GM23248 (cell line): ENCODE results near the gene MYO5A. TPM values are rescaled to one million over a fixed set of nuclear protein-coding genes. Genes with fewer than 3 reads are reported as not detected.
A peak's percentile ranks its signal among the peaks of the same experiment; 100 is the strongest.

Experiments
- DNase-seq: peaks from one replicate; pipeline ENCODE4 v3.0.0-alpha.2; 2015
- H2AFZ ChIP-seq: fragments of 200-600 bp; sonication (generic); 2 replicates; pipeline ENCODE4 v1.6.1; 2016; ENCODE audit warnings: antibody characterized with exemption
- H3F3A ChIP-seq: fragments of 200-600 bp; sonication (generic); 2 replicates; pipeline ENCODE4 v1.6.1; 2016; ENCODE audit warnings: mild to moderate bottlenecking, antibody characterized with exemption, mixed run types; ENCODE audit not compliant: insufficient read depth
- H3K27ac ChIP-seq: fragments of 200-600 bp; sonication (generic); 2 replicates; pipeline ENCODE4 v1.5.1; 2016; ENCODE audit warnings: mild to moderate bottlenecking
- H3K27me3 ChIP-seq: fragments of 200-600 bp; sonication (generic); replicated peaks from 2 replicates; pipeline ENCODE4 v1.6.1; 2016; ENCODE audit warnings: mild to moderate bottlenecking; ENCODE audit not compliant: insufficient read depth
- H3K36me3 ChIP-seq: fragments of 200-600 bp; sonication (generic); 2 replicates; pipeline ENCODE4 v1.6.1; 2016; ENCODE audit warnings: low read depth, mild to moderate bottlenecking
- H3K4me1 ChIP-seq: fragments of 200-600 bp; sonication (generic); 2 replicates; pipeline ENCODE4 v1.6.1; 2016; ENCODE audit warnings: mild to moderate bottlenecking; ENCODE audit not compliant: insufficient read depth
- H3K4me2 ChIP-seq: fragments of 200-600 bp; sonication (generic); one replicate; pipeline ENCODE4 v1.6.1; 2016; ENCODE audit warnings: mild to moderate bottlenecking; ENCODE audit not compliant: unreplicated experiment
- H3K4me3 ChIP-seq: fragments of 200-600 bp; sonication (generic); 2 replicates; pipeline ENCODE4 v1.5.1; 2016; ENCODE audit warnings: mild to moderate bottlenecking
- H3K79me2 ChIP-seq: fragments of 200-600 bp; sonication (generic); 2 replicates; pipeline ENCODE4 v1.6.1; 2016; ENCODE audit warnings: mild to moderate bottlenecking; ENCODE audit not compliant: insufficient read depth
- H3K9ac ChIP-seq: fragments of 200-600 bp; sonication (generic); 2 replicates; pipeline ENCODE4 v1.6.1; 2016; ENCODE audit warnings: mild to moderate bottlenecking
- H3K9me2 ChIP-seq: fragments of 200-600 bp; sonication (generic); 2 replicates; pipeline ENCODE4 v1.6.1; 2016; ENCODE audit warnings: mixed run types, mild to moderate bottlenecking, moderate library complexity; ENCODE audit not compliant: insufficient read depth
- H3K9me3 ChIP-seq: fragments of 200-600 bp; sonication (generic); one replicate; pipeline ENCODE4 v1.6.1; 2017; ENCODE audit warnings: low read depth
- H4K20me1 ChIP-seq: fragments of 200-600 bp; sonication (generic); 2 replicates; pipeline ENCODE4 v1.6.0; 2016; ENCODE audit not compliant: insufficient read depth
- EZH2 ChIP-seq: fragments of 200-600 bp; sonication (generic); IDR thresholded peaks from 2 replicates; pipeline ENCODE4 v1.6.1; 2018; ENCODE audit warnings: antibody characterized with exemption, mild to moderate bottlenecking; ENCODE audit not compliant: insufficient read depth, poor library complexity, severe bottlenecking
- EZH2phosphoT487 ChIP-seq: fragments of 200-600 bp; sonication (generic); IDR thresholded peaks from 2 replicates; pipeline ENCODE4 v1.6.1; 2018; ENCODE audit warnings: antibody characterized with exemption, moderate library complexity, mild to moderate bottlenecking, low read depth; ENCODE audit not compliant: insufficient read depth
- WGBS, 2 experiments: methylation state at CpG; one replicate each; pipeline ENCODE4 v1.1.6; 2015 to 2017; ENCODE audit warnings: low lambda C conversion rate in 2 of 2, low coverage in 1 of 2; ENCODE audit errors: missing lambda C conversion rate in 2 of 2; 5-methylcytosine and 5-hydroxymethylcytosine counted together
- in situ Hi-C: fragments of 300-500 bp; cut with MboI; formaldehyde crosslinking; loops from 2 replicates; pipeline ENCODE4 v1.15.0; 2020
- polyA plus RNA-seq: library from polyadenylated mRNA; unstranded; fragments of >200 nt; fragmentation: Nextera tagmentation; extraction: Ambion mirVana; gene quantifications from 2 replicates; pipeline ENCODE4 v1.2.1, GENCODE V29; 2016
- total RNA-seq: library from RNA; depleted of rRNA; stranded (reverse); fragments of >200 nt; shearing (Covaris generic); gene quantifications from 2 replicates; pipeline ENCODE4 v1.2.3, GENCODE V29; 2014

Gene MYO5A
- total and polyA plus RNA-seq, 2 experiments from 2014 or later: 12.1 to 33.3 TPM

GRCh38 chr15:52352086-52352485 lies 176.6 kb downstream of the MYO5A start:
- no peaks in the 10 kb centered on the region for H3K9me2 ChIP-seq
- 0 out of 2 replicates have a peak, but pooled peaks cover 5% of the 10 kb centered on the region for H3K36me3 ChIP-seq
- H3K9ac ChIP-seq: no peak overlapping the region
- peak overlapping the region; percentile 45 for H3K27ac ChIP-seq
- DNase-seq: no peak
- no peaks in the 10 kb centered on the region for H3F3A ChIP-seq
- no peak overlapping the region for H3K4me3 ChIP-seq
- TF ChIP-seq EZH2phosphoT487 (no peak), EZH2 (no peak)
- H3K4me2 ChIP-seq: no peak overlapping the region
- H3K9me3 ChIP-seq: no peaks in the 10 kb centered on the region
- 96 to 100% methylated on average over 1 of the region's 1 CpG for WGBS, 2 experiments
- no peaks in the 10 kb centered on the region for H3K79me2 ChIP-seq
- no peak overlapping the region for H2AFZ ChIP-seq
- no peaks in the 10 kb centered on the region for H3K27me3 ChIP-seq
- in situ Hi-C loops: no loop called here
- H3K4me1 ChIP-seq: peaks cover 9% of the 10 kb centered on the region; the same call in 1 of the 2 replicates
- H4K20me1 ChIP-seq: no peaks in the 10 kb centered on the region

GRCh38 chr15:52351206-52351908 lies 177.3 kb downstream of the MYO5A start:
- 0 out of 2 replicates have a peak, but pooled peaks cover 5% of the 10 kb centered on the region for H3K36me3 ChIP-seq
- H4K20me1 ChIP-seq: no peaks in the 10 kb centered on the region
- no peaks in the 10 kb centered on the region for H3K27me3 ChIP-seq
- no peak overlapping the region for H3K9ac ChIP-seq
- no peaks in the 10 kb centered on the region for H3K9me2 ChIP-seq
- in situ Hi-C loops: no loop called here
- H3K9me3 ChIP-seq: no peaks in the 10 kb centered on the region
- DNase-seq: peak; percentile 63
- no peaks in the 10 kb centered on the region for H3F3A ChIP-seq
- H3K4me2 ChIP-seq: no peak overlapping the region
- no peak for TF ChIP-seq EZH2
- TF ChIP-seq EZH2phosphoT487: no peak
- H2AFZ ChIP-seq: no peak overlapping the region
- no peaks in the 10 kb centered on the region for H3K79me2 ChIP-seq
- peaks cover 9% of the 10 kb centered on the region; the same call in 1 of the 2 replicates for H3K4me1 ChIP-seq
- no peak overlapping the region for H3K4me3 ChIP-seq
- peak overlapping the region; percentile 45 for H3K27ac ChIP-seq
- 89 to 93% methylated on average over 9 of the region's 9 CpGs for WGBS, 2 experiments

- TF ChIP-seq EZH2 (no peak), EZH2phosphoT487 (no peak)
- Histone ChIP-seq H2AFZ (no peak overlapping the region), H3K9ac (no peak overlapping the region), H3K27me3 (no peaks in the 10 kb centered on the region), H3K4me3 (no peak overlapping the region), H3K4me1 (peaks cover 9% of the 10 kb centered on the region; the same call in 1 of the 2 replicates), H3K4me2 (no peak overlapping the region), H3F3A (no peaks in the 10 kb centered on the region), H3K79me2 (no peaks in the 10 kb centered on the region), H3K9me2 (no peaks in the 10 kb centered on the region), H3K27ac (no peak overlapping the region), H4K20me1 (no peaks in the 10 kb centered on the region), H3K36me3 (0 out of 2 replicates have a peak, but pooled peaks cover 5% of the 10 kb centered on the region), H3K9me3 (no peaks in the 10 kb centered on the region)
- in situ Hi-C loops: no loop called here
- DNase-seq: no peak
- 87 to 98% methylated on average over 2 of the region's 2 CpGs for WGBS, 2 experiments
These were observed 178.3 kb downstream of the MYO5A start for GRCh38 chr15:52350423-52350822.

- Histone ChIP-seq H3K4me2 (no peak overlapping the region), H3K9me2 (no peaks in the 10 kb centered on the region), H4K20me1 (no peaks in the 10 kb centered on the region), H3K36me3 (0 out of 2 replicates have a peak, but pooled peaks cover 5% of the 10 kb centered on the region), H3K4me1 (peaks cover 11% of the 10 kb centered on the region; the same call in 1 of the 2 replicates), H3K27ac (no peak overlapping the region), H3K9ac (no peak overlapping the region), H2AFZ (no peak overlapping the region), H3K9me3 (no peaks in the 10 kb centered on the region), H3K27me3 (no peaks in the 10 kb centered on the region), H3K4me3 (no peak overlapping the region), H3F3A (no peaks in the 10 kb centered on the region), H3K79me2 (no peaks in the 10 kb centered on the region)
- TF ChIP-seq EZH2phosphoT487: no peak
- no peak for TF ChIP-seq EZH2
- DNase-seq: peak; percentile 42
- 77 to 79% methylated on average over 6 of the region's 6 CpGs for WGBS, 2 experiments
- in situ Hi-C loops: loop anchor here (25.0 kb wide), 1 partner anchor 388 kb away; no protein-coding TSS in a partner anchor
These were observed 179.5 kb downstream of the MYO5A start for GRCh38 chr15:52349052-52349700.
